Ovary (tissue), 9 donors: ENCODE results near the gene MAP2K1. TPM values are rescaled to one million over a fixed set of nuclear protein-coding genes. Genes with fewer than 3 reads are reported as not detected.

Experiments
- DNase-seq, 5 donors: peaks; one replicate each; pipeline ENCODE4 v3.0.0-alpha.2; 2019 to 2020
- H3K27ac ChIP-seq, 2 donors: fragments of 200-600 bp; one replicate each; pipeline versions ENCODE4 v1.5.1 to v1.8.0; 2019 to 2022
- H3K27me3 ChIP-seq: fragments of 200-600 bp; one replicate; pipeline ENCODE4 v1.8.0; 2022
- H3K36me3 ChIP-seq: fragments of 200-600 bp; sonication (generic); one replicate; pipeline ENCODE4 v1.5.1; 2019
- H3K4me1 ChIP-seq: one replicate; pipeline ENCODE4 v1.8.1; 2013; ENCODE audit warnings: mild to moderate bottlenecking, moderate library complexity; ENCODE audit not compliant: insufficient read depth
- H3K4me3 ChIP-seq: fragments of 200-600 bp; sonication (generic); one replicate; pipeline ENCODE4 v1.5.1; 2017
- H3K9me3 ChIP-seq, 2 donors: fragments of 200-600 bp in 1 of 2; sonication (generic) in 1 of 2; one replicate each; pipeline versions ENCODE4 v1.5.1 to v1.8.1; 2013 to 2019; ENCODE audit warnings: mild to moderate bottlenecking in 1 of 2, moderate library complexity in 1 of 2
- EP300 ChIP-seq: sonication (generic); formaldehyde crosslinking; IDR thresholded peaks from one replicate; pipeline ENCODE4 v1.6.1; 2017; ENCODE audit warnings: antibody characterized with exemption
- POLR2A ChIP-seq: fragments of 450-650 bp; IDR thresholded peaks from one replicate; pipeline ENCODE4 v1.6.1; 2017; ENCODE audit warnings: antibody characterized with exemption, mild to moderate bottlenecking, moderate library complexity
- WGBS, 3 donors: extraction: QIAGEN DNeasy Blood & Tissue Kit in 1 of 3; methylation state at CpG; one replicate each; pipeline versions ENCODE4 v1.1.5 to v1.1.7; 2013 to 2017; 5-methylcytosine and 5-hydroxymethylcytosine counted together
- intact Hi-C, 4 donors: fragments of 100-400 bp; cut with DNase I; formaldehyde crosslinking; loops; one replicate each; pipeline versions ENCODE4 v1.11.0 to v1.15.1; 2022 to 2023
- polyA plus RNA-seq, 2 donors: library from polyadenylated mRNA; stranded (reverse); fragments of 200-250 nt in 1 of 2; fragments of 350-450 nt in 1 of 2; fragmentation: Illumina TruSeq in 1 of 2; extraction: RNeasy Lipid Tissue Mini Kit (QIAGEN cat#74804) in 1 of 2; gene quantifications; one replicate each; pipeline ENCODE4 v1.2.3, GENCODE V29; 2013 to 2014
- total RNA-seq, 7 donors: library from RNA; depleted of rRNA in 2 of 7; stranded (reverse); fragments of >200 nt in 2 of 7; fragmentation: NEBNext Ultra II Directional in 3 of 7; extraction: Animal tissue kit (Norgen Biotek cat#: 25700) in 3 of 7; gene quantifications; one replicate each; pipeline versions ENCODE4 v1.1.0 to v1.2.4, GENCODE V29; 2016 to 2023
- TF ChIP-seq, protein P1 (sequence below), 3 donors: fragments of 450-650 bp in 2 of 3; fragments of 200-600 bp in 1 of 3; IDR thresholded peaks; one replicate each; pipeline versions ENCODE4 v1.5.1 to v1.8.0; 2016 to 2022; ENCODE audit warnings: antibody characterized with exemption in 3 of 3, mild to moderate bottlenecking in 1 of 3
- donor health status: DM: no; HTN: no; CAD: no; lungs with moderate emphysema.
- donor health status: DM: no; HTN: no; CAD: no.
- donor health status: Bipolar disorder and iron deficiency.
- donor health status: DM: yes; HTN: yes; CAD: no.
- donor health status: DM: no; HTN: no; CAD: no.
- donor health status: DM: yes; HTN: yes; CAD: no.

Gene MAP2K1
- total and polyA plus RNA-seq, 9 donors = 21.6 to 44.8 (median 34.3) TPM

DNA sequence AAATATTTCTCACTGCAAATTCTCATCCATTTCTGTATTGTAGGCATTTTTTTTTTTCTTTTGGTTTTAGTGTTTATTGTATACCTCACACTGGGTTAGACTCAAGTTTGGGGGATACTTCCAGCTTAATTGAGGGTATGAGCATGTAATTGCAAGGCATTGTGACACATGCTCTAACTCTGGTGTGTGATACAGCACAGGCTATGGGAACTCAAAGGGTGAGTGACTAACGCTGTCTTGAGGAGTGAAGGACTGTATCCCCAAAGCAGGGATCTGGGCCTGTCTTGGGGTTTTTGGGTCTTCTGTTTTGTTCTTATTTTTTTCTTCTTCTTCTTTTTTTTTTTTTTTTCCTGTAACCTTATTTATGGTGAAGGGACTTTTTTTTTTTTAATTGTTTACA is 26.9 kb downstream of the MAP2K1 start:
- no peaks in the 10 kb centered on the region for H3K9me3 ChIP-seq
- TF ChIP-seq, protein P1, sequence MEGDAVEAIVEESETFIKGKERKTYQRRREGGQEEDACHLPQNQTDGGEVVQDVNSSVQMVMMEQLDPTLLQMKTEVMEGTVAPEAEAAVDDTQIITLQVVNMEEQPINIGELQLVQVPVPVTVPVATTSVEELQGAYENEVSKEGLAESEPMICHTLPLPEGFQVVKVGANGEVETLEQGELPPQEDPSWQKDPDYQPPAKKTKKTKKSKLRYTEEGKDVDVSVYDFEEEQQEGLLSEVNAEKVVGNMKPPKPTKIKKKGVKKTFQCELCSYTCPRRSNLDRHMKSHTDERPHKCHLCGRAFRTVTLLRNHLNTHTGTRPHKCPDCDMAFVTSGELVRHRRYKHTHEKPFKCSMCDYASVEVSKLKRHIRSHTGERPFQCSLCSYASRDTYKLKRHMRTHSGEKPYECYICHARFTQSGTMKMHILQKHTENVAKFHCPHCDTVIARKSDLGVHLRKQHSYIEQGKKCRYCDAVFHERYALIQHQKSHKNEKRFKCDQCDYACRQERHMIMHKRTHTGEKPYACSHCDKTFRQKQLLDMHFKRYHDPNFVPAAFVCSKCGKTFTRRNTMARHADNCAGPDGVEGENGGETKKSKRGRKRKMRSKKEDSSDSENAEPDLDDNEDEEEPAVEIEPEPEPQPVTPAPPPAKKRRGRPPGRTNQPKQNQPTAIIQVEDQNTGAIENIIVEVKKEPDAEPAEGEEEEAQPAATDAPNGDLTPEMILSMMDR (IDR thresholded peaks at IDR 0.05) = no peak
- TF ChIP-seq EP300 = no peak
- TF ChIP-seq POLR2A = no peak
- no peak overlapping the region for H3K4me3 ChIP-seq
- H3K36me3 ChIP-seq = no peaks in the 10 kb centered on the region
- intact Hi-C loops = no loop called here
- no peaks in the 10 kb centered on the region for H3K27me3 ChIP-seq
- WGBS, 3 donors = 97 to 100% (median 98%) methylated on average over 1 of the region's 1 CpG
- peaks cover 5% of the 10 kb centered on the region for H3K4me1 ChIP-seq
- no peak overlapping the region for H3K27ac ChIP-seq
- no peak for DNase-seq

DNA sequence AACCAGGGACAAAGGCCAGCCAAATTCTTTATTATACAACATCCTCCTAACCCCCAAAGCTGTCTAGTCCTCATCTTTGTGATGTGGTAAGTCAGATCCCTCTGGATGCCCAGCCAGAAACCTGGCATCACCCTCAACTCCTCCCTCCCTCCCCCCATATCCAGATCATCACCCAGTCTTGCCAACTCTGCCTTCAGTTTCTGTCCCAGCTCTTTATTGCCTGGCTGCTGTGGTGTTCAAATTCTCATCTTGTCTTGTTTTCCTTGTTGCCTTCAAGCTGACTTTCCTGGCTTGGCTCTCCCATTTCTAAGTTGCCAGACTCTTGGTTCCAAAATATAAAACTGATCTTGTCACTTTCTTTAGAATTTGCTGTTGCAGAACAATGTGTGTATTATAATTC is 28.6 kb downstream of the MAP2K1 start:
- Histone ChIP-seq H3K4me1 (peaks cover 5% of the 10 kb centered on the region), H3K27me3 (no peaks in the 10 kb centered on the region), H3K4me3 (no peak overlapping the region), H3K36me3 (no peaks in the 10 kb centered on the region), H3K27ac (no peak overlapping the region), H3K9me3 (no peaks in the 10 kb centered on the region)
- TF ChIP-seq EP300 (no peak), POLR2A (no peak)
- DNase-seq = no peak
- intact Hi-C loops = no loop called here

DNA sequence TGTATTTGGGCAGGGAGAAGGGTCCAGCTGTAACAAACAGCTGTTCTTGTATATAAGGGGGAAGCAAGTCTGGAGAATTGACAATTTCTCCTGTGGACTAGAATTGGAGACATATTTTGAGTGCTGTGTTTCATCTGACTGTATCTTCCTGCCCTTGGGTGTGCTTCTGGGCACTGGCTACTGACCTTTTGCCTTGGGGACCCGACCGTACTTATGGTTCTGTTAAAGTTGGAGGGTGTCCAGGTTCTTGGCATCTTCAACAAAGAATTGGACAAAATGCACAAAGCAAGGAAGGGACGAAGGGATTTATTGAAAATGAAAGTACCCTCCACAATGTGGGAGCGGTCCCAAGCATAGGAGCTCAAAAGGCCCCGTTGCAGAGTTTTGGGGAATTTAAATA is 31.0 kb downstream of the MAP2K1 start:
- intact Hi-C loops = no loop called here
- TF ChIP-seq, protein P1 (IDR thresholded peaks at IDR 0.05) = no peak
- TF ChIP-seq POLR2A (no peak), EP300 (no peak)
- H3K27me3 ChIP-seq = no peaks in the 10 kb centered on the region
- 29 to 42% (median 30%) methylated on average over 5 of the region's 5 CpGs for WGBS, 3 donors
- DNase-seq = no peak
- H3K4me1 ChIP-seq = peaks cover 5% of the 10 kb centered on the region
- no peaks in the 10 kb centered on the region for H3K36me3 ChIP-seq
- no peaks in the 10 kb centered on the region for H3K9me3 ChIP-seq
- H3K4me3 ChIP-seq = no peak overlapping the region
- H3K27ac ChIP-seq = no peak overlapping the region

DNA sequence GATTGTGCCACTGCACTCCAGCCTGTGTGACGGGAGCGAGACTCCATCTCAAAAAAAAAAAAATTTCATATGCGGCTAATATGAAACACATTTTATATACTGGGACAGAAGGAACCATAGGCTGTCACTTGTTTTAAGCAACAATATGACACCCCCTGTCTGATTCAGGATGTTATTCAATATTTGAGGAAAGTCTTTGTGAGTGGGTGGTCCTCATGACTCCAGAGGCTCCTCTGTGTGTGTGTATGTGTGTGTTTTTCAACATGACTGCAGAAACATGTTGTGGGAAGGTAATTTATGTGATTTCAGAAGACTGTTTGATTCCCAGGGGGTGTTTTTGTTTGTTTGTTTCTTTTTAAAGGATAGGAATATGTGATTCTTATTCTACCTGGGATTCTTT is 32.8 kb downstream of the MAP2K1 start:
- no peak for DNase-seq
- no peaks in the 10 kb centered on the region for H3K9me3 ChIP-seq
- peaks cover 5% of the 10 kb centered on the region for H3K4me1 ChIP-seq
- intact Hi-C loops = no loop called here
- no peak overlapping the region for H3K27ac ChIP-seq
- TF ChIP-seq, protein P1 (IDR thresholded peaks at IDR 0.05) = no peak
- TF ChIP-seq POLR2A = no peak
- TF ChIP-seq EP300 = no peak
- H3K27me3 ChIP-seq = no peaks in the 10 kb centered on the region
- no peak overlapping the region for H3K4me3 ChIP-seq
- WGBS, 3 donors = 97 to 98% (median 98%) methylated on average over 3 of the region's 3 CpGs
- H3K36me3 ChIP-seq = no peaks in the 10 kb centered on the region

DNA sequence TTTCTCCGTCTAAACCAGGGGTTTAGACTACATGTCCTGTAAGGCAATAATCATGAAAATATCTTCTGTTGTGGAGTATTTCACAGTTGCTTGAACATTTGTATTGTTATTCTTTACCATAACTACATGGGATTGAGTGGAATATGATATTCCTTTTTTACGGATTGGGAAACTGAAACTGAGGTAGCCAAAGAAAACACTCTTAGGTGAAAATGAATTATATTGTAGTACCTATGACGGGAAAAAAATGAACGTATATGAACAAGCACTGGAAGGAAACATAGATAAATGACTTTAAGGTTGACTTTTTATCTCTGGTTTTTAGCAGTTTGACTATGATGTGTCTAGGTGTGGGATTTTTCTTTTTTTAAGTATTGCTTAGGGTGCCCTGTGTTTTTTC is 35.6 kb downstream of the MAP2K1 start:
- peaks cover 3% of the 10 kb centered on the region for H3K4me1 ChIP-seq
- 92 to 94% (median 92%) methylated on average over 4 of the region's 4 CpGs for WGBS, 3 donors
- H3K27ac ChIP-seq = no peak overlapping the region
- no peaks in the 10 kb centered on the region for H3K9me3 ChIP-seq
- TF ChIP-seq EP300 (no peak), POLR2A (no peak)
- TF ChIP-seq, protein P1 (IDR thresholded peaks at IDR 0.05) = no peak
- DNase-seq = no peak
- no peaks in the 10 kb centered on the region for H3K27me3 ChIP-seq
- intact Hi-C loops = no loop called here
- H3K4me3 ChIP-seq = no peak overlapping the region
- H3K36me3 ChIP-seq = no peaks in the 10 kb centered on the region
